H1 (cell line): ENCODE results near the gene SLMAP. TPM values are rescaled to one million over a fixed set of nuclear protein-coding genes. Genes with fewer than 3 reads are reported as not detected.

ENCODE experiments used
- E2F6 ChIP-seq: IDR thresholded peaks from 2 replicates; pipeline ENCODE4 v1.6.1; 2012; ENCODE audit warnings: inconsistent platforms
- PHF8 ChIP-seq: fragments of 200-600 bp; sonication (generic); conservative IDR thresholded peaks from 2 replicates; pipeline ENCODE4 v1.7.1; 2012; ENCODE audit warnings: low read depth, mild to moderate bottlenecking, inconsistent platforms, low read length, moderate library complexity
- SRF ChIP-seq: IDR thresholded peaks from 2 replicates; pipeline ENCODE4 v1.6.1; 2011; ENCODE audit warnings: mild to moderate bottlenecking, low read depth, low read length, moderate library complexity
- ZNF274 ChIP-seq: IDR thresholded peaks from 2 replicates; pipeline ENCODE4 v1.7.0; 2012; ENCODE audit warnings: low read length, borderline replicate concordance; ENCODE audit errors: extremely low read depth
- polyA plus RNA-seq, 7 experiments: library from polyadenylated mRNA; depleted of rRNA in 3 of 7; stranded (reverse) in 5 of 7; unstranded in 2 of 7; fragments of >200 nt in 5 of 7; fragments of 200-250 nt in 2 of 7; gene quantifications; 1 replicate in 5 of 7; 2 replicates in 1 of 7; 4 replicates in 1 of 7; pipeline versions ENCODE4 v1.2.1 to v1.2.3, GENCODE V29; 2011 to 2013; ENCODE audit warnings: missing spikeins in 2 of 7, mixed read lengths in 2 of 7
- total RNA-seq: library from RNA; stranded (reverse); fragmentation: NEBNext Ultra II Directional; extraction: Animal tissue kit (Norgen Biotek cat#: 25700); gene quantifications from 2 replicates; pipeline ENCODE4 v1.2.1, GENCODE V29; 2021

Gene SLMAP
- total and polyA plus RNA-seq, 2 of the 8 experiments (the other 6 are each of a cell fraction or from before 2014, with no cell fraction given) = 13.6 to 70.4 TPM

GRCh38 chr3:57928511-57928910, 172.4 kb downstream of the SLMAP start (continued):
- no peak for TF ChIP-seq ZNF274
- no peak for TF ChIP-seq E2F6
- TF ChIP-seq SRF = no peak
- TF ChIP-seq PHF8 = no peak
